Measurements from ENCODE around the gene APOH. TPM values are rescaled to one million over a fixed set of nuclear protein-coding genes. Genes with fewer than 3 reads are reported as not detected.

Gene APOH
- total and polyA plus RNA-seq, 2 of the 13 experiments (the other 11 are each of a cell fraction or from before 2014, with no cell fraction given) = 4,846 to 5,748 TPM

GRCh38 chr17:66200685-66201092 lies 28.5 kb downstream of the APOH start (continued):
- TF ChIP-seq U2AF1 (optimal IDR thresholded peaks at IDR 0.05; ENCODE audit: low read depth, low read length) (no peak), CEBPB (IDR thresholded peaks at IDR 0.05; ENCODE audit: borderline replicate concordance, low read depth, low read length) (no peak), ZKSCAN5 (CRISPR knock-in tag; IDR thresholded peaks at IDR 0.05) (no peak), SP4 (CRISPR knock-in tag; IDR thresholded peaks at IDR 0.05) (no peak; the same call in 1 of the 2 replicates), RORA (CRISPR knock-in tag; IDR thresholded peaks at IDR 0.05) (no peak), ATF3 (CRISPR knock-in tag; IDR thresholded peaks at IDR 0.05) (no peak), REPIN1 (CRISPR knock-in tag; IDR thresholded peaks at IDR 0.05; ENCODE audit: borderline replicate concordance, low read depth) (no peak), ZNF512B (CRISPR knock-in tag; IDR thresholded peaks at IDR 0.05; ENCODE audit: borderline replicate concordance) (0 out of 2 replicates have a peak, but pooled peaks have one; percentile 13), ZNF639 (CRISPR knock-in tag; conservative IDR thresholded peaks at IDR 0.05) (0 out of 2 replicates have a peak, but pooled peaks have one; percentile 40), NFAT5 (CRISPR knock-in tag; IDR thresholded peaks at IDR 0.05) (no peak), SOX6 (IDR thresholded peaks at IDR 0.05) (no peak), SOX6 (CRISPR knock-in tag; IDR thresholded peaks at IDR 0.05) (peak; percentile 69), KDM4B (CRISPR knock-in tag; IDR thresholded peaks at IDR 0.05) (0 out of 2 replicates have a peak, but pooled peaks have one; percentile 40), RARA (CRISPR knock-in tag; IDR thresholded peaks at IDR 0.05) (0 out of 2 replicates have a peak, but pooled peaks have one; percentile 19), TOE1 (CRISPR knock-in tag; IDR thresholded peaks at IDR 0.05) (no peak), ZBED4 (CRISPR knock-in tag; IDR thresholded peaks at IDR 0.05; ENCODE audit: borderline replicate concordance) (no peak), KDM6A (CRISPR knock-in tag; IDR thresholded peaks at IDR 0.05; ENCODE audit: low read depth) (no peak)

All from HepG2 (cell line).